SU-DHL-6 (cell line): ENCODE data around the gene LHPP.

ENCODE experiments used
- H2AFZ ChIP-seq: fragments of 200-600 bp; sonication (generic); 2 replicates; pipeline ENCODE4 v1.6.1; 2014; ENCODE audit warnings: low read depth, mild to moderate bottlenecking, moderate library complexity, mixed read lengths, antibody characterized with exemption, low read length; ENCODE audit not compliant: severe bottlenecking
- H3F3A ChIP-seq: fragments of 200-600 bp; shearing (Covaris generic); 2 replicates; pipeline ENCODE4 v1.6.0; 2016; ENCODE audit warnings: antibody characterized with exemption, mild to moderate bottlenecking; ENCODE audit not compliant: insufficient read depth
- H3K27ac ChIP-seq: fragments of 200-600 bp; sonication (generic); 2 replicates; pipeline ENCODE4 v1.5.1; 2016; ENCODE audit warnings: low read depth, mild to moderate bottlenecking, low read length, moderate library complexity, mixed read lengths
- H3K27me3 ChIP-seq: fragments of 200-600 bp; sonication (generic), shearing (Covaris generic); 2 replicates; pipeline ENCODE4 v1.6.0; 2014; ENCODE audit warnings: mild to moderate bottlenecking, low read length
- H3K36me3 ChIP-seq: fragments of 200-600 bp; sonication (generic); 2 replicates; pipeline ENCODE4 v1.6.1; 2014; ENCODE audit warnings: mild to moderate bottlenecking, low read length, mixed read lengths
- H3K4me2 ChIP-seq: fragments of 300-600, 200-600 bp; shearing (Covaris generic), sonication (generic); 2 replicates; pipeline ENCODE4 v1.6.0; 2014; ENCODE audit warnings: low read length, low read depth, mild to moderate bottlenecking; ENCODE audit not compliant: poor library complexity, severe bottlenecking
- H3K4me3 ChIP-seq: fragments of 200-600 bp; sonication (generic); 2 replicates; pipeline ENCODE4 v1.5.1; 2014; ENCODE audit warnings: antibody characterized with exemption, low read length, mild to moderate bottlenecking, mixed read lengths; ENCODE audit not compliant: insufficient read depth, poor library complexity, severe bottlenecking
- H3K79me2 ChIP-seq: fragments of 200-600 bp; sonication (generic); 2 replicates; pipeline ENCODE4 v1.6.1; 2014; ENCODE audit warnings: mild to moderate bottlenecking, low read length, moderate library complexity; ENCODE audit not compliant: insufficient read depth
- H3K9ac ChIP-seq: fragments of 200-600 bp; sonication (generic); 2 replicates; pipeline ENCODE4 v1.7.0; 2014; ENCODE audit warnings: mild to moderate bottlenecking, low read length
- H3K9me2 ChIP-seq: fragments of 200-600 bp; sonication (generic); replicated peaks from 2 replicates; pipeline ENCODE4 v1.6.1; 2014; ENCODE audit warnings: low read length; ENCODE audit not compliant: insufficient read depth
- H3K9me3 ChIP-seq: fragments of 200-600 bp; sonication (generic); 2 replicates; pipeline ENCODE4 v1.6.1; 2014; ENCODE audit warnings: low read length, mixed read lengths; ENCODE audit not compliant: insufficient read depth
- H4K20me1 ChIP-seq: fragments of 200-600 bp; sonication (generic); 2 replicates; pipeline ENCODE4 v1.6.1; 2014; ENCODE audit warnings: low read depth, mild to moderate bottlenecking, antibody characterized with exemption, low read length, moderate library complexity, mixed read lengths
- CTCF ChIP-seq: fragments of 200-600 bp; sonication (generic); IDR thresholded peaks from one replicate; pipeline ENCODE4 v1.5.1; 2017; ENCODE audit warnings: antibody characterized with exemption, mild to moderate bottlenecking, low read length, moderate library complexity; ENCODE audit not compliant: insufficient read depth, poor library complexity, severe bottlenecking
- EZH2phosphoT487 ChIP-seq: fragments of 200-600 bp; sonication (generic), shearing (Covaris generic); conservative IDR thresholded peaks from 2 replicates; pipeline ENCODE4 v1.6.1; 2018; ENCODE audit warnings: mild to moderate bottlenecking, antibody characterized with exemption, low read length, moderate library complexity, mixed read lengths

LHPP gene

GRCh38 chr10:124628676-124629021 lies 167.0 kb downstream of the LHPP start:
- TF ChIP-seq EZH2phosphoT487 (no peak), CTCF (no peak)
- Histone ChIP-seq H3K27me3 (no peaks in the 10 kb centered on the region), H4K20me1 (no peaks in the 10 kb centered on the region), H3K36me3 (no peaks in the 10 kb centered on the region), H3K27ac (peak overlapping the region; percentile 99), H3K9me2 (no peaks in the 10 kb centered on the region), H2AFZ (no peak overlapping the region), H3K4me2 (peak overlapping the region; percentile 50), H3K9me3 (no peaks in the 10 kb centered on the region), H3K4me3 (no peak overlapping the region), H3F3A (peaks cover 65% of the 10 kb centered on the region), H3K79me2 (peaks cover 95% of the 10 kb centered on the region), H3K9ac (peak overlapping the region; percentile 52)

- Histone ChIP-seq H3K9me2 (no peaks in the 10 kb centered on the region), H4K20me1 (no peaks in the 10 kb centered on the region), H3K9me3 (no peaks in the 10 kb centered on the region), H3K79me2 (peaks cover 95% of the 10 kb centered on the region), H3K27me3 (no peaks in the 10 kb centered on the region), H3K27ac (peak overlapping the region; percentile 99), H3K36me3 (no peaks in the 10 kb centered on the region), H3K4me3 (no peak overlapping the region), H3K4me2 (peak overlapping the region; percentile 50), H3K9ac (peak overlapping the region; percentile 52), H2AFZ (no peak overlapping the region), H3F3A (peaks cover 63% of the 10 kb centered on the region)
- no peak for TF ChIP-seq CTCF
- no peak for TF ChIP-seq EZH2phosphoT487
Measured at GRCh38 chr10:124629415-124629814, 167.8 kb downstream of the LHPP start.

- Histone ChIP-seq H2AFZ (no peak overlapping the region), H3K9ac (peak overlapping the region; percentile 52), H3F3A (peaks cover 65% of the 10 kb centered on the region), H3K4me3 (no peak overlapping the region), H3K9me3 (no peaks in the 10 kb centered on the region), H3K9me2 (no peaks in the 10 kb centered on the region), H4K20me1 (no peaks in the 10 kb centered on the region), H3K27me3 (no peaks in the 10 kb centered on the region), H3K4me2 (peak overlapping the region; percentile 50), H3K36me3 (no peaks in the 10 kb centered on the region), H3K79me2 (peaks cover 97% of the 10 kb centered on the region), H3K27ac (peak overlapping the region; percentile 99)
- TF ChIP-seq CTCF: no peak
- TF ChIP-seq EZH2phosphoT487: no peak
Measured at GRCh38 chr10:124629842-124630241, 168.2 kb downstream of the LHPP start.

GRCh38 chr10:124630551-124630950 lies 168.9 kb downstream of the LHPP start:
- H3K9ac ChIP-seq: 0 out of 2 replicates have a peak overlapping the region, but pooled peaks have one; percentile 52
- peaks cover 60% of the 10 kb centered on the region for H3F3A ChIP-seq
- H3K27ac ChIP-seq: peak overlapping the region; percentile 99
- peaks cover 97% of the 10 kb centered on the region for H3K79me2 ChIP-seq
- H4K20me1 ChIP-seq: no peaks in the 10 kb centered on the region
- H3K9me2 ChIP-seq: no peaks in the 10 kb centered on the region
- TF ChIP-seq CTCF (no peak), EZH2phosphoT487 (no peak)
- H3K36me3 ChIP-seq: 0 out of 2 replicates have a peak, but pooled peaks cover under 1% of the 10 kb centered on the region
- no peaks in the 10 kb centered on the region for H3K27me3 ChIP-seq
- no peak overlapping the region for H2AFZ ChIP-seq
- no peak overlapping the region for H3K4me3 ChIP-seq
- no peaks in the 10 kb centered on the region for H3K9me3 ChIP-seq
- H3K4me2 ChIP-seq: peak overlapping the region; percentile 50
